ENCODE data around the gene RTP2. TPM values are rescaled to one million over a fixed set of nuclear protein-coding genes. Genes with fewer than 3 reads are reported as not detected.
A peak's percentile ranks its signal among the peaks of the same experiment; 100 is the strongest.

The RTP2 gene
- total and polyA plus RNA-seq, 9 of the 15 experiments (the other 6 are each of a cell fraction or from before 2014, with no cell fraction given): not detected

DNA sequence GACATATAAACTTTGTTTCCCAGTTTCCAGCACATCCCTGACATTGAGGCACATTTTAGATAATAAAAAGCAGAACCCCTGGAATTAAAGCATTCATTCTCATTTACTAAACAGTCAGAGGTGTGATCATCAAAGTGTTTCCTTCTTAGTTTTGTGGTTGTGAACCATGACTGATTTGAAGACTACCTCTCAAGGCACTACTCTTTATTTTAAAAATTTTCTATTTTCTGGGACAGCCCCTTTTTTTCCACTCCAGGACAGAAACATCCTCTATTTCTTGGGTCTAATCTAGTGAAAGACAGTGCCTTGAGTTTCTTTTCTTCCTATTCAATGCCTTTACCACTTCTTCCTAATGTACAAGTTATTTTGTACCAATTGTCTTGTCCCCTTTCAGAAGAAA lies 37.3 kb downstream of the RTP2 start:
- Histone ChIP-seq H2AFZ (ENCODE audit: low read depth, low read length) (no peak overlapping the region), H3K27me3 (ENCODE audit: control insufficient read depth in 2 of 2, insufficient read depth in 2 of 2, low read length in 2 of 2) (peaks cover 0 to 7% of the 10 kb centered on the region in 2 experiments; a peak in 2 of 5 replicates), H3K9ac (ENCODE audit: insufficient read depth in 1 of 2, low read depth in 2 of 2, low read length in 2 of 2) (no peak overlapping the region), H4K20me1 (replicated peaks; ENCODE audit: control insufficient read depth, insufficient read depth, low read length) (no peaks in the 10 kb centered on the region; the same call in 1 of the 2 replicates), H3K79me2 (ENCODE audit: control insufficient read depth, insufficient read depth, low read length) (no peaks in the 10 kb centered on the region), H3K4me1 (replicated peaks in 1 of 2; ENCODE audit: control insufficient read depth in 2 of 2, insufficient read depth in 2 of 2, low read length in 2 of 2) (0 out of 5 replicates have a peak, but pooled peaks cover 0 to 1% of the 10 kb centered on the region in 2 experiments), H3K36me3 (ENCODE audit: control insufficient read depth, insufficient read depth, low read length) (no peaks in the 10 kb centered on the region), H3K4me3 (no peak overlapping the region), H3K9me3 (replicated peaks; ENCODE audit: control insufficient read depth, insufficient read depth, low read depth, low read length) (no peaks in the 10 kb centered on the region), H3K9me1 (ENCODE audit: control insufficient read depth, insufficient read depth, low read length) (no peaks in the 10 kb centered on the region), H3K27ac (ENCODE audit: extremely low read depth, low read depth, low read length) (no peak overlapping the region), H3K4me2 (ENCODE audit: insufficient read depth, low read length) (no peak overlapping the region)
- no peak for ATAC-seq
- ChIA-PET CTCF (ENCODE audit: low intra/inter-chr PET ratio) (no interaction called here), POLR2A (no interaction called here)
- in situ Hi-C loops (cut with MboI) (no loop called here), intact Hi-C loops (cut with micrococcal nuclease) (no loop called here)
- no TSS peak for BruUV-seq (replicated peaks)
- TF ChIP-seq SRSF9 (IDR thresholded peaks at IDR 0.05; ENCODE audit: borderline replicate concordance, low read depth, low read length): no peak
- FAIRE-seq: no peak
- DNase-seq (ENCODE audit: extremely low read depth in 1 of 4, low spot score in 3 of 4): no peak

DNA sequence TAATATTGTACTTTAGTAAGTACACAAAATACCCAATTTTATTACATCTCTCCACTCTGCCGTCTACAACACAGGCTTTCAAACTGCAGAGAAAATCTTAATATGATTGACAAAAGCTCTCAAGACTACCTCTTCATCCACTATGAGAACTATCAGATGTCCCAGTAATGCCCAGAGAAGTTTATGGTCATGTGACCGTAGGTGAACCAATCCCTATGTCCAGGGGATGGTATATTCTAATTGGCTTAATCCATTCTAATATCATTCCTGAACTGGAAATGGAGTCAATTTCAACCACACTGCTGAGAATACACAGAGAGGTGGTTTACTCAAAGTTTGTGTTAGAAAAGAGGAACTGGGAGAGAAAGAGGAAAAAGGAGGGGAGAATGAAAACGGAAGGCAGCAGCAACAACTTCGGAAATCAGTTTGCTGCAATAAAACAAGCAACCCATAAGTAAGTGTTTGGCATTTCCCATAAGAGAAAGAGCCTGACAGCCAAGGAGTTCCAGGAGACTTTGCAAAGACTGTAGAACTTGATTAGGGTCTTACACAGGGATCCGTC lies 39.4 kb downstream of the RTP2 start:
- Histone ChIP-seq H3K4me1 (replicated peaks in 1 of 2; ENCODE audit: control insufficient read depth in 2 of 2, insufficient read depth in 2 of 2, low read length in 2 of 2) (no peaks in the 10 kb centered on the region), H3K27me3 (ENCODE audit: control insufficient read depth in 2 of 2, insufficient read depth in 2 of 2, low read length in 2 of 2) (no peaks in the 10 kb centered on the region), H3K9me1 (ENCODE audit: control insufficient read depth, insufficient read depth, low read length) (no peaks in the 10 kb centered on the region), H3K9ac (ENCODE audit: insufficient read depth in 1 of 2, low read depth in 2 of 2, low read length in 2 of 2) (no peak overlapping the region), H4K20me1 (replicated peaks; ENCODE audit: control insufficient read depth, insufficient read depth, low read length) (no peaks in the 10 kb centered on the region; the same call in 1 of the 2 replicates), H3K4me2 (ENCODE audit: insufficient read depth, low read length) (no peak overlapping the region), H2AFZ (ENCODE audit: low read depth, low read length) (no peak overlapping the region), H3K36me3 (ENCODE audit: control insufficient read depth, insufficient read depth, low read length) (no peaks in the 10 kb centered on the region), H3K4me3 (no peak overlapping the region), H3K27ac (ENCODE audit: extremely low read depth, low read depth, low read length) (no peak overlapping the region), H3K79me2 (ENCODE audit: control insufficient read depth, insufficient read depth, low read length) (no peaks in the 10 kb centered on the region), H3K9me3 (replicated peaks; ENCODE audit: control insufficient read depth, insufficient read depth, low read depth, low read length) (no peaks in the 10 kb centered on the region)
- no peak for FAIRE-seq
- 0% methylated on average over 5 of the region's 5 CpGs for WGBS (ENCODE audit: insufficient coverage, low coverage, missing lambda C conversion rate)
- ATAC-seq: no peak
- in situ Hi-C loops (cut with MboI): no loop called here
- intact Hi-C loops (cut with micrococcal nuclease): no loop called here
- TF ChIP-seq, protein P1, sequence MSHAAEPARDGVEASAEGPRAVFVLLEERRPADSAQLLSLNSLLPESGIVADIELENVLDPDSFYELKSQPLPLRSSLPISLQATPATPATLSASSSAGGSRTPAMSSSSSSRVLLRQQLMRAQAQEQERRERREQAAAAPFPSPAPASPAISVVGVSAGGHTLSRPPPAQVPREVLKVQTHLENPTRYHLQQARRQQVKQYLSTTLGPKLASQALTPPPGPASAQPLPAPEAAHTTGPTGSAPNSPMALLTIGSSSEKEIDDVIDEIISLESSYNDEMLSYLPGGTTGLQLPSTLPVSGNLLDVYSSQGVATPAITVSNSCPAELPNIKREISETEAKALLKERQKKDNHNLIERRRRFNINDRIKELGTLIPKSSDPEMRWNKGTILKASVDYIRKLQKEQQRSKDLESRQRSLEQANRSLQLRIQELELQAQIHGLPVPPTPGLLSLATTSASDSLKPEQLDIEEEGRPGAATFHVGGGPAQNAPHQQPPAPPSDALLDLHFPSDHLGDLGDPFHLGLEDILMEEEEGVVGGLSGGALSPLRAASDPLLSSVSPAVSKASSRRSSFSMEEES (CRISPR knock-in tag; IDR thresholded peaks at IDR 0.05): peak; percentile 65
- no peak for TF ChIP-seq FOXA1 (IDR thresholded peaks at IDR 0.05; ENCODE audit: borderline replicate concordance)
- TF ChIP-seq SPI1 (IDR thresholded peaks at IDR 0.05; ENCODE audit: borderline replicate concordance, low read depth, low read length): peak; percentile 82
- TF ChIP-seq STAG1 (CRISPR knock-in tag; IDR thresholded peaks at IDR 0.05; ENCODE audit: borderline replicate concordance): no peak
- TF ChIP-seq ARID2 (IDR thresholded peaks at IDR 0.05): no peak
- no peak for DNase-seq (ENCODE audit: extremely low read depth in 1 of 4, low spot score in 3 of 4)
- BruUV-seq (replicated peaks): no TSS peak
- ChIA-PET POLR2A (no interaction called here), CTCF (ENCODE audit: low intra/inter-chr PET ratio) (no interaction called here)

Measured in K562 (cell line).